Glomerular visceral epithelial cell (primary cell): ENCODE results near the gene TYSND1.
"Not testable (repeated sequence)": the region's sequence is repeated elsewhere in the genome, so short reads cannot be mapped to it uniquely, and the experiment has no call there.

ENCODE experiments used
- DNase-seq: peaks from one replicate; pipeline ENCODE4 v3.0.0-alpha.2; 2016; ENCODE audit errors: extremely low spot score

TYSND1 gene

DNA sequence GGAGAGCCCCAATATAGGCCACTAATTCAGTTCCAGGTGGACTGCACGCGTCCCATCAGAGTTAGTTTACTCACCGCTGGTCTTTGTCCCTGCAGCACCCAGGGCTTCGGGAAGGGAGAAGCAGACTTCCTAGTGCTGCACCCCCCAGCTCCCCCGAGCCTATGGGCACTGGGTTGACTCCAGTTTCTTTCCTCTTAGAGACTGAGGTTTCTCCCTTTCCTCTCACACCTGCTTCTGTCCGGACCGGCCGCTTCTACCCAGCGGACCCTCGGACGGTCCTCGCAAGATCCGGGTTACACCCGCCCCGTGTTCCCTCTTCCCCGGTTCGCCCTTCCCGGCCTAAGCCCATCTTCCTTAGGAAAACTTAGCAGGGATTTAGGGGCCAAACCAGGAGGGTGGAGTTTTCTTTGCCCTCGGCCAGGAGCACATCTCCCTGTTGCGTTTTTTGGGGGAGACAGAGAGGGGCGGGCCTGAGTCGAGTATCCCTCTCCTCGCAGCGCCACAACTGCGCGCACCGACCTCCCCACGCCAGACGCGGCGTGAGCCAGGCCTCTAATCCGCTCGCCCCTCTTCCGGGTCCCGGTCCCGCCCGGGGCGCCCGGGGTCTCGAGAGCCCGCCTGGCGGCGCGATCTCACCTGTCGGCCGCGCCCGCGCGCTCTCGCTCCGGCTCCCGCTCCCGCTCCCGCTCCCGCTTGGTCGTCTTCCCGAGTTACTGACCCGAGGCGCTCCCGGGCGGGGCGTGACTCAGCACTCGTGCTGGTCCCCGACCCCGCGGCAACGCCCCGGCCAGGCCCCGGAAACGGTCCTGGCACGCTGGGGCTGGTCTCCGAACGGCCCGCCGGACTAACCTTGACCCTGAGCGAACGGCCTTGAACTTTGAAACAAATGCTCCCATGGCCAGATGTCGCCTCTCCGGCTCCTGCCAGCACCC, 14.1 kb downstream of the TYSND1 start, which contains the start of gene AIFM2:
Gene AIFM2 (minus strand): TSS at position 728 of the 932 bp plus-strand sequence. CDS start 8,741 bp downstream, outside the sequence.
- DNase-seq, result peak; percentile 77

DNA sequence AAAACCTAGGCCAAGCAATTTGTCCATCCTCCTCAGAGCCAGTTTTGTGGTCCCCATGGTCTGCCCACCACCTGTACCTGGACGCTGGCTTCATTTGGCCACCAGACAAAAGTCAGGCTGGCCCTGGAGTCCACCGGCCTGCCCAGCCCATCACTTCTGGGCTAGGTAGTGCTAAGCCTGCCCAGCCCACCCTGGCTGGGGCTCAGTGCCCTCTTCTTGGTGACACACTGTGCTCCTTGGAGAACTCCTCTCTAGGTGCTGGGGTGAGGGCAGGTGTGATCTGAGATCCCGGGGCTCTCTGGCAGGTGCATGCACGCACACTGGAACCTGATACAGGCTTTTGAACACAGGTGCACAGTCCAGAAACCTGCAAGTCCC, 15.0 kb downstream of the TYSND1 start:
- DNase-seq, result no peak

DNA sequence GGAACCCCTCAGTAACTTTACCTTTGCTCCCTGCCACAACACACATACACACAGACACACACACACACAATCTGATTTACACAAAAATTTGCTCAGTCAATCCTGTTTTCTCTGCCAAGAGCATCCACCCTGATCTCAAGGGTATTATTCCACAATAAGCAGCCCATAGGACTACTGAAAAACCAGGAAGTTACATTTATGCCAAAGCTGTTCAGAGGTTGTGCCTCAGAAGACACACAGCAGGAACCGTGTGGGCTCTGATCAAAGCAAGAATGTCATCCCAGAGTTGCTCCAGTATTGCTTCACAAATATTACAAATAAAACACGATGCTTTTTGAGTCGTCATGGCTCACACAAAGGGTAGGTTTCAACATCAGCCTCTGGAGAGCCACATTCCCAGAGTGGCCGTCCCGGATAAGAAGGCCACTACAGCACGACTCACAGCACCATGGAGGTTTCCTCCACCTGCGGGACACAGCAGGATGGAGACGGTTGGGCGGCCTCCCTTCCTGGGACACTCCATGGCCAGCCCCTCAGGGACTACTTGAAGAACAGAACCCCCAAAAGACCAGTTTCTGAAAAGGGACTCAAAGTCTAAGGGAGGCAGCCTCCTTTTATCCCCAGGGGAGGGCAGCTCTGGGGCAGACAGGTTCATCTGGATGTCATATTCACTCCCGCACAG, 15.5 kb downstream of the TYSND1 start:
- DNase-seq, result peak; percentile 47

DNA sequence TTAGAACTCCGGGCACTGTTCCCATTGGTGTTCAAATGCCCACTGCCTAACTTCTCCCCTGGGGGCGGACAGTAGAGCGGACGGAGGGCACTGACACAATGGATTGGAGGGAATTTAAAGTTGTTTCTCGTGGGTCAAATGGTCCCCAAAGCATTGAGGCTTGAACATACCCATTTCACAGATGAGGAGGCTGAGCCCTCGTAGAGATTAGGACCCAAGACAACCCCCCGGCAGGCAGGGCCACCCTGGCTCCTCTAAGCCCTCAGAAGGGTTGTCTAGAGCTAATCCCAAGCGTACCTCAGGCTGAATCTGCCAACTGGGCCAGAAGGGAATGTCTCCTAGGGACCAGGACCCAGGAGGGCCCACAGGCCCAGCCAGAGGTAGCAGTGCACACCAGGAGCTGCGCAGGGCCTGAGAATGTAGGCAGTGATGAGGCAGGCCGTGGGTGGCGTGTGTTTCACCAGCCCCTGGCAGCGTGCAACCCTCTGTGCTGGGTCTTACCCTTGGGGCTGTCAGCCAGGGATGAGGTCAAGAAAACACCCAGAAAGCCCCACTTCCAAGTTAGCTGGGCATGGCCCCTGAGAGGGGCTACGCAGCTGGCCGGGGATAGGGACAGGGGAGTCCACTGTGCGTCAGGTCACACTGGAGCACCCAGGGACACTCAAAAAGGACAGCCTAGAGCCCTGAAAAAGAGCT, 19.7 kb downstream of the TYSND1 start:
- DNase-seq, result no peak

DNA sequence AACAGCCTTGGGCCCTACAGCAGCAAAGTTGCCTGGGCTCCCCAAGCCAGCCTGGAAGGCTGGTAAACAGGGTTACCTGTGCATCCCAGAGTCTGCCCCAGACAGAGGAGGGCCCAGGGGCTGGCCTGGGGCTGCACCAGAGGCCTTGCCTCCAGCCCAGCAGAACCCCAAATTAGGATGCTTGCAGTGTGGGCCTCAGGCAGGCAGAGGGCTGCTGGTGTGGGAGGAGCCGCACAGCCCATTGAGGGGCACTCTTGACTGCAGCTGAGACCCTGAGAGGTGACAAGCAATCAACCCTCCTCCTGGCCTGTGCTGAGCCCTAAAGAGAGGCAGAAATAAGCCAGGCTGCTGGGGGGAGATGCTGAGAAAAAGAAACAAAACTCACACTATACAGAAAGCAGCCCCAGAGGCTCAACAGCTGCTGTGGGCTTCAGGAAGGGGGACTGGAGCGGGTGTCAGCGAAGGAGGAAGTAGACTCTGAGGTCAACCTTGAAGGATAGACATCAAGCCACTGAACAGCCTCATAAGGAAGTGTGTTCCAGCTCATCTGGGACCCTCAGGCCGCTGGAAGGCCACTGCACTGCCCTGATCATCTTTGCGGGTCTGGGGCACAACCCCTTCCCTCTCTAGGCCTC, 20.5 kb downstream of the TYSND1 start:
- no peak for DNase-seq

DNA sequence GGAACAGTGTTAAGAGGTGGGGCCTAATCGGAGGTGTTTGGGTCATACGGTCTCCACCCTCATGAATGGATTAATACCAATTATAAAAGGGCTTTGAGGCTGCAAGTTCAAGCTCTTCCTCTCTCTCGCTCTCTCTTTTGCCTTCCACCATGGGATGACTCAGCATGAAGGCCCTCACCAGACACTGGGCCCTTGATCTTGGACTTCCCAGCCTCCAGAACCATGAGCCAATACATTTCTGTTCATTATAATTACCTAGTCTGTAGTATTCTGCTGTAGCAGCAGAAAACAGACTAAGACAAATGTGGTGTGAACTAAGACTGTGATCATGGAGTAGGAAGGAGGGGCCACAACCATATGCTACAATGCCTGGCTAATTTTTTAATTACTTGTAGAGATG, 21.6 kb downstream of the TYSND1 start:
- no peak for DNase-seq

DNA sequence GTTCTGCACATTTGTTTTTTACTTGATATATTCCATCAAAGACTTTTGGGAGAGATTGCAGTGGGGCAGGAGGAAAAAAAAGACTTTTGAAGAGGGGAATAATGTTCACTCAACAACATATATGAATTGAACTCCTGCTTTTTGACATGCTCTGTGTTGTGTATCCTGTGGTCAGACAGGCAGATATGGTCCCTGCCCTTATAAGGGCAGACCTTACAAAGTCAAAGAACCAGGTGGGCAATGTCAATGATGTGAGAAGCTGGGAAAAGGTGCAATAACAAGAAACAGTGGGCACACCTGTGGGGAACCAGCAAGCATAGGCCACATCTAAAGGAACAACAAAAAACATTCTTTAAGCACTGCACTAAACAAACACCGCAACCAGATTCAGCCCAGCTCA, 22.1 kb downstream of the TYSND1 start:
- no peak for DNase-seq

DNA sequence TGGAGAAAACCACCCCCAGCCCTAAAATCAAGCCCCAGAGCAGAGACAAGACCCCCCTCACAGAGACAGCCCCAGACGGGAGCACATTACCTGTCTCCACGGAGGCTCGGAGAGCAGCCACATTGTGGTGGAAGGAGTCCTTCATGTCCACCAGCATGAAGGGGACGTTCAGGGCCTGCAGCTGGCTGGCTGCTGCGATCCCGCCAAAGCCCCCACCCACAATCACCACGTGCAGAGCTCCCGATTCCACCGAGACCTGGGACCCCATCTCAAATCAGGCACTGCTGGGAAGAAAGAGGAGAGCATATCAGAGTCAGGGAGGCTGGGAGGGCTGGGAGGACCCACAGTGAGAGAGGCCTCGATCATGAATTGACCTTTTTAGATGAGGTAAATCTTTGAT, 22.7 kb downstream of the TYSND1 start:
- DNase-seq, result no peak

DNA sequence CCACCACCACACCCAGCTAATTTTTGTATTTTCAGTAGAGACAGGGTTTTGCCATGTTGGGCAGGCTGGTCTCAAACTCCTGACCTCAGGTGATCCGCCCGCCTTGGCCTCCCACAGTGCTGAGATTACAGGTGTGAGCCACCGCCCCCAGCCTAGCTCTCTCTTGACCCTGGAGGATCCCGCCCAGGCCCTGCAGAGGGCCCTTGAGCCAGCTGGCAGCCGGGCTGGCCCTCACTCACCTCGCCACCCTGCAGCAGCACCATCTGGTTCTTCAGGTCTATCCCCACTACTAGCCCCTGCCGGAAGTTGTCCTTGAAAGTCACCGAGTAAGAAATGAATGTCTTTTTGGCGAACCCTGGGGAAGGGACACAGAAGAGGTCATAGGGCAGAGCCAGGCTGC, 23.3 kb downstream of the TYSND1 start:
- not testable (repeated sequence) for DNase-seq

DNA sequence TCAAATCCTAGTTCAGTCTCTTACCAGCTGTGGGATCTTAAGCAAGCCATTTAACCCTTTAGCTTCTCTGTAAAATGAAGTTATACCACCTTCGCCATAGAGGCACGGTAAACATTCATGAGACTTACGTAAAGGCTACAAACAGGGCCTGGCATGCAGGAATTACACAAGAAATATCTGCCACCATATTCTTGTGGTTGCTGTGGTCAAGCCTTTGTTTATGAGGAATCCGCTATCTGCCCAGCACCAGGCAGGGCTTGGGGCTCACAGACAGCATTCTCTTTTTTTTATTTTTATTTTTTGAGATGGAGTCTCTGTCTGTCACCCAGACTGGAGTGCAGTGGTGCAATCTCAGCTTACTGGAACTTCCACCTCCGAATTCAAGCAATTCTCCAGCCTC, 23.8 kb downstream of the TYSND1 start:
- DNase-seq, result no peak

DNA sequence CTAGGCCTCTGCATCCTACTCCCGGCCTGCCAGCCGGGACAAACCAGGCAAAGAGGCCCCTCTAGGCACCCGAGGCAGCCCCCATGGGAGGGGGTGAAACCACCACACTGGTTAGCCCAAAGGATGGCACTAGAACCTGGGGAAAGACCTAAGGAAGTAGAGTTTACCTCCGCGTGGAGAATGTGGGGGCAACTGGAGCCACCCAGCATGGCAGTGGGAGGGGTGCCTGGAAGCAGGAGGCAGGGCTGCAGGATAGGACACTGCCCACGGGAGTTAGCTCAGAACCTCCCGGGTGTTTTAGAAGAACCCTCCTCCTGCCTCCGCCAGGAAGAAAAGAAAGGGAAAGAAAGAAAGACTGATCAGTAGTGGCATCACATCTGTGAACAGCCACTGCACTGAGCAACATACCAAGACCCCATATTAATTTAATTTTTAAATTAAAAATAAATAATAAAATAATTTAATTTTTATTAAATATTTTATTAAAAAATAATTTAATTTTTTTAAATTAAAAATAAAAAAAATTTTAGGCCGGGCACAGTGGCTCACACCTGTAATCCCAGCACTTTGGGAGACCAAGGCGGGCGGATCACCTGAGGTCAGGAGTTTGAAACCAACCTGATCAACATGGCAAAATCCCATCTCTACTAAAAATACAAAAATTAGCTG, 25.1 kb downstream of the TYSND1 start:
- DNase-seq, result no peak

DNA sequence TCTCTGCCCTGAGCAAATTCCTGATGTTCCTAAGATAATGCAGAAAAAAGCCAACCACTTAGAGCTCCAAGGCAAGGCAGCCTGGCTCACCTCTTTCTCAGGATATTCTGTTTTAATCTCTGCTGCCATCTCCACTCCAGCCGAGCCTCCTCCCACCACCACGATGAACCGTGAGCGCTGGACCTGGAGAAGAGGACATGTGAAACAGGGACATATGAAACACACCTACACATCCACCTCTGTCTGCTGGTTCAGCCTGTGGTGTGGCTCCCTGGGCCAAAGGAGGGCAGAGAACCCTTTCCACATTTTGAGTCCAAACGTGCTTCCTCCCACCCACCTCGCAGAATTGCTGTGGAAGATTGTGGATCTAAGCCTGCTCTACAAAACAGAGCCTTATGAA, 26.1 kb downstream of the TYSND1 start:
- DNase-seq, result no peak

DNA sequence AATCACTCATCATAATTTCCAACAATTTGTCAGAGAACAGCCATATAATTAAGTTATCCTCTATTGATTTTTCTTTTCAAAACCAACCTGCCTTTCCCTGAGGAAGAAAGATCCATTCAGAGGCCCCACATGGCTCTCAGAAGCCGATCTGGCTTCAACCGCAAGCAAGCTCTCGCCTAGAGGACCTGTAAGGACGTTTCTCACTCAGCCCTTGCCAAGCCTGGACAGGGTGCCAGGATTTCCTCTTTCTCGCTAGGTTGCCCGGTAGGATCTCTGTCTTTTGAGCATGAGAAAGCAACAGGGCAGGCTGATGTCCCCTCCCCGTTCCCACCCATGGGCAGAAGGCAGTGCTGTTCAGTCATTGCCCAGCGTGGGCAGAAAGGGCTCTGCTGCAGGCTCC, 26.9 kb downstream of the TYSND1 start:
- no peak for DNase-seq

DNA sequence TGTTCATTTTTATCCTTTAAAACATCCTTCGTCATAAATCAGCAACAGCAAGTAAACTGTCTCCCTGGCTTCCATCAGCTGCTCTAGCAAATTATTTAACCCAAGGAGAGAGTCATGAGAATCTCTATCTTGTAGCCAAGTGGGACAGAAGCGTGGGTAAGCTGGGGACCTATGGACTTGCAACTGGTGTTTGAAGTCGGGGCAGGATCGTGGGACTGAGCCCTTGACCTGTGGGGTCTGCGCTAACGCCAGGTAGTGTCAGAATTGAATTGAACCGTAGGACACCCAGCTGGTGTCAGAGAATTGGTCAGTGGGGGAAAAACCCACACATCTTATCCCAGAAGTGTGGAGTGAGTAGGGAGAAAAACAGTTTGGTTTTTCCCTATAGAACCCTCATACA, 27.3 kb downstream of the TYSND1 start:
- no peak for DNase-seq

DNA sequence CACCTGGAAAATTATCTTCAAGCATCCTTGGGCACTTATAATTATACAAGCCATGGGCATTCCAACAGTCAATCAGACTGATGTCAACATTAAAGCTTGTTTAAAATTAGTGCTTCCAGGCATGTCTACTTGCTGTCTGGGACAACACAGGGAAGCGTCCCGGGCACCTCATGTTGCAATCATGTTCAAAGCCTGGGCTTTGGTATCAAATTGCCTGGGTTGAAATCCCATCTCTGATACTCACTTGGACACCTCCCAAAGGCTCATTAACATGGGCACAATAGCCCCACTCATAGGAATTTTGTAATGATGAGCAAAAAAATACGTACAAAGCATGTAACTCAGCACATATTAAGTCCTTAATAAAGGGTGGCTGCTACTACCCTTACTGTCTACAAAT, 28.3 kb downstream of the TYSND1 start:
- no peak for DNase-seq

DNA sequence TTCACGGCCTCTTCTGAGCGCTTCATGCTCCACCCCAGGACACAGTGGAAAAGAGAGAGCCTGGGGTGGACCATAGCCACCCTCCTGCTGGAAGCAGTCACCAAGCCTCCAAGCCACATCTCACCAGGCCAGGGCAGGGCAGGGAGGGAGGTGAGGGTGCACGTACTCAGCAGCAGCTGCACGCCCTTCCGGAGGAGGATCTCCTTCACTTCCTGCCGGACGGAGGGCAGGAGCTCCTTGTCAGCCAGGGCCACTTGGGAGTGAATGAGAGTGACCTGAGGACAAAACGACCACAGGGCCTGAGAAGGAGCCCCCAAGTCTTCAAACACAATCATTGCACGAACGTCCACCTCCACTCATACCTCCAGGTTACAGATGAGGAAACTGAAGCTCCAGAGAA, 28.9 kb downstream of the TYSND1 start:
- no peak for DNase-seq

DNA sequence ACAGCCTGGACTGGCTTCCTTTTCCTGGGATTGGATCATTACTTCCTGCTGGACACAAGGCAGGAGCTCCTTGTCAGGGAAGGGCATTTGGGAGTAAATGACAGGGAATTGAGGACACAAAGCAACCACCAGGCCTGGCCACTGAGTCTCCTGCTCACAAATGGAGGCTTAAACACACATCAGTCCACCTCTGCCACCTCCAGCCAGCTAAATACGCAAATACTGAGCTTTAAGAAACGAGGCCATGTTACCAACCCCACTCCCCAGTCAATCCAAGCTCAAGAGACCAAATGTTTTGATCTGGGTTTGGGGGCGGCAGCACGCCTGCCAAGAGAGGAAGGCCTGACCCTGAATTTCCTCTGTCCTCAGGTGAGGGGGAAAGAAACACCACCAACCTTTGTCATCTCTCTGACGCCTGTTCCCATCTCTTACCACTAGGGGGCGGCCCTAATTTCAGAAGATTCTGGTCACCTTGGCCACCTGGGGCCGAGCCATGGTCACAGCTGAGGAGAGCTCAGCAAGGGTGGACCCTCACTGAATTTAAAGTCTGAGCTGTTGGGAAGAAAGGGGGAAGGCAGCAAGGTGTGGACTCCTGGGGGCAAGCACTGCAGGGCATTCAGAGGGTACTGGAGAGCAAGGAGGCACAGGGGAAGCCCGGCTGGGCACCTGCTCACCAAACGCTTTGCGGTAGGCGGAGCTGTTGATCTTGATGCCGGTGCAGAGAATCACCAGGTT, 30.4 kb downstream of the TYSND1 start:
- DNase-seq, result peak; percentile 55

DNA sequence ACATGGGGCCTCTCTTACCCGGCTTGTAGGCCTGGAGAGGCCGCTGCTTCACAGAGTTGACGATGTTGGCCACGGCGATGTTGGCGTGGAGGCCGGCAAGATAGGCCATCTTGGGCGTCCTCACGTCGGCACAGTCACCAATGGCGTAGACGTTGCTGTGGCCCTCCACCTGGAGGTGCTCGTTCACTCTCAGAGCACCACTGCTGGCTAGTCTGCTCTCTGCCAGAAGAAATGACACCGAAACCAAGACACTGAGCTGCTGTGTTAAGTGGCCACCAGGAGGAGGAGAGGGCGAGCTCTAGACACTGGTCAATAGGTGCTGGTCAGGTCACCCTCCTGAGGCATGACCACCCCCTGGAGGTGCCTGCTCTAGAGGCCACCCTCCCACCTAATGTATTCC, 31.6 kb downstream of the TYSND1 start:
- no peak for DNase-seq

DNA sequence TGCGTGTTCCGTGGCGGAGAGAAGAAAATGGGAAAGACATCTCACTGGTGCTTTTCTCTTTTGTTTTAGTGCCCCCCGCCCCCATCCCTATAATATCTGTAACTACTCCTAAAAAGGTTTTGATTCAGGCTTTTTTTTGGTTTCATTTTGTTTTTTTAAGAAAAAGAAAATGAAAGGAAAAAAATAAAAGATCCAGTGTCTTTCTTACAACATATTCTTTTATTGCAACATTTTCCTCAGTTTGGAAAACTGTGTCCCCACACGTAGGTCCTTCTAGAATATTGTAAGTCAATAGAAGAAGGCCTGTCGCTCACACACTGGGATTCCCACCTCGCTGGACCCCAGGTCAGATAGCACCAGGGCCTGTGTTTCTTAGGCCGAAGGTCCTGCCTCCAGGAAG, 34.4 kb downstream of the TYSND1 start:
- DNase-seq, result no peak

DNA sequence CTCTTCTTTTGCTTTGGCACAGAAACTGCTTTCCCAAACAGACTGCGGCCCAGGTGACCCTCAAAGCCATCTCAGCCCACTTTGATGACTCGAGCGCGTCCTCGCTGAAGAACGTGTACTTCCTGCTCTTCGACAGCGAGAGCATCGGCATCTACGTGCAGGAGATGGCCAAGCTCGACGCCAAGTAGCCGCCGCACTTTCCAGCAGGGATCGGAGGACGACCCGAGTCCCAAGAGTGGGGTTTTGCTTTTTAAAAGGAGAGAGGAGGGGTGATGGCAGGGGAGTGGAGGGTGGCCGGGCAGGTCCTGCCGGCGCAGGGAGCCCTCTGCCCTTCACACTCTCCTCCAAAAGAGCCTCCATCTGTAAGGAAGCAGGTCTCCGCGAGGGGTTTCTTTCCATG, 35.0 kb downstream of the TYSND1 start:
- no peak for DNase-seq
